Vagina (tissue), 2 donors: ENCODE data around the gene RARS1.

Source experiments
- POLR2A ChIP-seq, 2 donors: fragments of 450-650 bp; IDR thresholded peaks; one replicate each; pipeline ENCODE4 v1.6.1; 2017; ENCODE audit warnings: antibody characterized with exemption in 2 of 2, mild to moderate bottlenecking in 2 of 2, moderate library complexity in 2 of 2
- POLR2AphosphoS5 ChIP-seq, 2 donors: sonication (generic); formaldehyde crosslinking; IDR thresholded peaks; one replicate each; pipeline ENCODE4 v1.9.0; 2017; ENCODE audit warnings: antibody characterized with exemption in 2 of 2, mild to moderate bottlenecking in 2 of 2, low read depth in 1 of 2; ENCODE audit not compliant: insufficient read depth in 1 of 2
- TF ChIP-seq, protein P1 (sequence below), 3 experiments: fragments of 450-650 bp in 2 of 3; fragments of 200-600 bp in 1 of 3; sonication (generic) in 1 of 3; IDR thresholded peaks; one replicate each; pipeline ENCODE4 v1.5.1; 2017 to 2019; ENCODE audit warnings: antibody characterized with exemption in 3 of 3, mild to moderate bottlenecking in 2 of 3, moderate library complexity in 2 of 3

DNA sequence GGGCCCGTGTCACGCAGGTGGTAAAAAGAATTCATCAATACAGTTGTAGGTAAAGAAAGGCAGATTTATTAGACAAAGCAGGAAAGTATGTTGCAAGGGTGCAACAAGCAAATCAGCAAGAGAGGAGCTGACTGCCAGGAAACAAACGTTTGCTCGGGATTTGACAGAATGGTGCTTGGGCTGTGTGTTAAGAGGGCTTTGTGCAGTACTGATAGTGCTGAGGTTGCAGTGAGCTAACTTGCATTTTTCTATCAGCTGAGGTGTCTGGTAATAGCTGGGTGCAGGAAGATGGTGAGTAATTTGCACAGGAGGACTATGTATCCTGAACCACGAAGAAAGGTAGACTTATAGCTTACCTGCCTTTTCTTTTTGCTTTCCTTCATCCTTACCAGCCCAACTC lies 3.9 kb upstream of the RARS1 start:
- TF ChIP-seq POLR2A (IDR thresholded peaks at IDR 0.05) (no peak), POLR2AphosphoS5 (IDR thresholded peaks at IDR 0.05; ENCODE audit: insufficient read depth in 1 of 2, low read depth in 1 of 2) (no peak)
- TF ChIP-seq, protein P1, sequence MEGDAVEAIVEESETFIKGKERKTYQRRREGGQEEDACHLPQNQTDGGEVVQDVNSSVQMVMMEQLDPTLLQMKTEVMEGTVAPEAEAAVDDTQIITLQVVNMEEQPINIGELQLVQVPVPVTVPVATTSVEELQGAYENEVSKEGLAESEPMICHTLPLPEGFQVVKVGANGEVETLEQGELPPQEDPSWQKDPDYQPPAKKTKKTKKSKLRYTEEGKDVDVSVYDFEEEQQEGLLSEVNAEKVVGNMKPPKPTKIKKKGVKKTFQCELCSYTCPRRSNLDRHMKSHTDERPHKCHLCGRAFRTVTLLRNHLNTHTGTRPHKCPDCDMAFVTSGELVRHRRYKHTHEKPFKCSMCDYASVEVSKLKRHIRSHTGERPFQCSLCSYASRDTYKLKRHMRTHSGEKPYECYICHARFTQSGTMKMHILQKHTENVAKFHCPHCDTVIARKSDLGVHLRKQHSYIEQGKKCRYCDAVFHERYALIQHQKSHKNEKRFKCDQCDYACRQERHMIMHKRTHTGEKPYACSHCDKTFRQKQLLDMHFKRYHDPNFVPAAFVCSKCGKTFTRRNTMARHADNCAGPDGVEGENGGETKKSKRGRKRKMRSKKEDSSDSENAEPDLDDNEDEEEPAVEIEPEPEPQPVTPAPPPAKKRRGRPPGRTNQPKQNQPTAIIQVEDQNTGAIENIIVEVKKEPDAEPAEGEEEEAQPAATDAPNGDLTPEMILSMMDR (IDR thresholded peaks at IDR 0.05) = no peak
